ENCODE results near the gene GNAS-AS1. TPM values are rescaled to one million over a fixed set of nuclear protein-coding genes. Genes with fewer than 3 reads are reported as not detected.
A peak's percentile ranks its signal among the peaks of the same experiment; 100 is the strongest.

The GNAS-AS1 gene
- total RNA-seq, 4 donors from 2014 or later: 0.19 TPM; not detected in 3

DNA sequence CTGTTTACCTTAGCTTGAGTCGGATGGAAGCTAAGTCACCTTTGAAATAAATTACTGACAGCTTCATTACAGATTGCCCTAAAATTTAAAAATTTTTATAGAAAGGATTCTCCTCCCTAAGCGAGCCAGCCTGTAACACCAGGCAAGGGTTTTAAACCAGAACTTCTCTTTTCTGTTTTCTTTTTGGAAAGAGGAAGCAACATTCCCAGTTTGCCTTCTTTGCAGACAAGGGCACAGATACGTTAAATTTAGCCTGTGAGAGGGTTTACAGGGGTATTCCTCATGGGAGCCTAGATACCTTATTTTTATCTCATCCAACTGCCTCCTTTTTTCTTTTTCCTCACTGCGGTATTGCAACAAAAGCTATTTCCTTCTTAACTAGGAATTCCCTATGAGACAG, 46.8 kb upstream of the GNAS-AS1 start:
- 22 to 33% methylated on average over 4 of the region's 4 CpGs for WGBS, 2 donors (ENCODE audit: low coverage in 1 of 2)
- Histone ChIP-seq H3K9me3 (no peaks in the 10 kb centered on the region), H3K36me3 (peaks cover 0 to 4% of the 10 kb centered on the region in 2 donors), H3K4me3 (no peak overlapping the region), H3K27me3 (no peaks in the 10 kb centered on the region), H3K27ac (peak overlapping the region in 2 of 4 donors; percentile 31 to 39), H3K4me1 (peaks cover 9 to 98% (median 54%) of the 10 kb centered on the region in 3 donors)
- no peak for ATAC-seq
- TF ChIP-seq EP300 (IDR thresholded peaks at IDR 0.05): no peak

DNA sequence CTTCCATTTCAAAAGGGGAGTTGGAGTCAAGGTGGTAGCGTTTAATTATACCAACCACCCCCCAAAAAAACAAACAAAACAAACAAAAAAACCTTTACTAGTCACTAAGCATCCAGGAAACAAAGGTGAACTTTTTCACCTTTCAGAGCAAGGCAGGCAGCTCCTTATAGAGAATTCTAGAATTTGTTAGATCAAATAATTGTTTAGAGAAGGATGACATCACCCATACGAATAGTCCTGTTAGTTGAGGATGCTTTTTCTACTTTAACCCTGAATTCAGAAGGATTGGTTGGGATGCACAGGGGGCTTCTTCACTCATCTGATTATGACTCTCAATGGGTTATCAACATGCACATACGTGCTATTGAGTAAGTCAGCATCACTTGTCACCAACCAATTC, 46.1 kb upstream of the GNAS-AS1 start:
- no peaks in the 10 kb centered on the region for H3K36me3 ChIP-seq
- H3K27me3 ChIP-seq: no peaks in the 10 kb centered on the region
- ATAC-seq: no peak
- WGBS, 2 donors (ENCODE audit: low coverage in 1 of 2): 53 to 56% methylated on average over 2 to 3 of the region's 3 CpGs
- peak overlapping the region in 1 of 4 donors; percentile 14 for H3K27ac ChIP-seq
- H3K4me3 ChIP-seq: no peak overlapping the region
- no peak for TF ChIP-seq EP300 (IDR thresholded peaks at IDR 0.05)
- TF ChIP-seq POLR2A (IDR thresholded peaks at IDR 0.05): no peak
- no peak for TF ChIP-seq POLR2AphosphoS5 (IDR thresholded peaks at IDR 0.05)
- TF ChIP-seq, protein P1, sequence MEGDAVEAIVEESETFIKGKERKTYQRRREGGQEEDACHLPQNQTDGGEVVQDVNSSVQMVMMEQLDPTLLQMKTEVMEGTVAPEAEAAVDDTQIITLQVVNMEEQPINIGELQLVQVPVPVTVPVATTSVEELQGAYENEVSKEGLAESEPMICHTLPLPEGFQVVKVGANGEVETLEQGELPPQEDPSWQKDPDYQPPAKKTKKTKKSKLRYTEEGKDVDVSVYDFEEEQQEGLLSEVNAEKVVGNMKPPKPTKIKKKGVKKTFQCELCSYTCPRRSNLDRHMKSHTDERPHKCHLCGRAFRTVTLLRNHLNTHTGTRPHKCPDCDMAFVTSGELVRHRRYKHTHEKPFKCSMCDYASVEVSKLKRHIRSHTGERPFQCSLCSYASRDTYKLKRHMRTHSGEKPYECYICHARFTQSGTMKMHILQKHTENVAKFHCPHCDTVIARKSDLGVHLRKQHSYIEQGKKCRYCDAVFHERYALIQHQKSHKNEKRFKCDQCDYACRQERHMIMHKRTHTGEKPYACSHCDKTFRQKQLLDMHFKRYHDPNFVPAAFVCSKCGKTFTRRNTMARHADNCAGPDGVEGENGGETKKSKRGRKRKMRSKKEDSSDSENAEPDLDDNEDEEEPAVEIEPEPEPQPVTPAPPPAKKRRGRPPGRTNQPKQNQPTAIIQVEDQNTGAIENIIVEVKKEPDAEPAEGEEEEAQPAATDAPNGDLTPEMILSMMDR (IDR thresholded peaks at IDR 0.05): no peak
- H3K9me3 ChIP-seq: no peaks in the 10 kb centered on the region
- peaks cover 9 to 91% (median 54%) of the 10 kb centered on the region in 3 donors for H3K4me1 ChIP-seq

DNA sequence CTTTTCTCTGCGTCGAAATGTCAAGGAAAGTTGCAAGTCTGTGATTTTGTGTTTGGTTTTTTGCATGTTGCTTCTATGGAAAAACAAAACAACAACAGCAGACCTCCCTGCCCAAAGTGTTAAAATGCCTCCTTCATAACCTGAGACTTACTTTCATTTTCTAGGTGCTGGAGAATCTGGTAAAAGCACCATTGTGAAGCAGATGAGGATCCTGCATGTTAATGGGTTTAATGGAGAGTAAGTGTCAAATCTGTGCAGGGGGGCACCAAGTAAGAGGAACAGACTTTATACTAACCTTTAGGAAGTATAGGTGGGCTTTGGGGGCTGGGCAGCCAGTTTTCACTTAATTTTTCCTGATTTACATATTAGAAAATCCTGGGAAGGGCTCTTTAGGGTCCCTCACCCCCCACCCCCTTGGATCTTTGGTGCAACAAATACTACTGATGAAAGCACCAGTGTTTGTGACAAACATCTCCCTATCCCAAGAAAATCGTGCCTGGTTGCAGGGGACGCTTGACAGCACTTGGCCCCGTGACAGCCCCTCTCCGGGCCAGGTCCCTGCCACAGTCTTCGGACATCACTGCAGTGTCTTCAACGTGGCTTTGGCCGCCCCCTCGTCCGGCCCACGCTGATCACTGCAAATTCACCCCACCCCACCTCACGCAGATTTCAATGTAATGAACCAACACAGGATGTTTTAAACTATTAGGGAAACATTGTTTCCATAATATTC, 44.9 kb upstream of the GNAS-AS1 start:
- 29 to 30% methylated on average over 3 to 12 of the region's 13 CpGs for WGBS, 2 donors (ENCODE audit: low coverage in 1 of 2)
- H3K4me1 ChIP-seq: peaks cover 9 to 79% (median 54%) of the 10 kb centered on the region in 3 donors
- no peak for ATAC-seq

DNA sequence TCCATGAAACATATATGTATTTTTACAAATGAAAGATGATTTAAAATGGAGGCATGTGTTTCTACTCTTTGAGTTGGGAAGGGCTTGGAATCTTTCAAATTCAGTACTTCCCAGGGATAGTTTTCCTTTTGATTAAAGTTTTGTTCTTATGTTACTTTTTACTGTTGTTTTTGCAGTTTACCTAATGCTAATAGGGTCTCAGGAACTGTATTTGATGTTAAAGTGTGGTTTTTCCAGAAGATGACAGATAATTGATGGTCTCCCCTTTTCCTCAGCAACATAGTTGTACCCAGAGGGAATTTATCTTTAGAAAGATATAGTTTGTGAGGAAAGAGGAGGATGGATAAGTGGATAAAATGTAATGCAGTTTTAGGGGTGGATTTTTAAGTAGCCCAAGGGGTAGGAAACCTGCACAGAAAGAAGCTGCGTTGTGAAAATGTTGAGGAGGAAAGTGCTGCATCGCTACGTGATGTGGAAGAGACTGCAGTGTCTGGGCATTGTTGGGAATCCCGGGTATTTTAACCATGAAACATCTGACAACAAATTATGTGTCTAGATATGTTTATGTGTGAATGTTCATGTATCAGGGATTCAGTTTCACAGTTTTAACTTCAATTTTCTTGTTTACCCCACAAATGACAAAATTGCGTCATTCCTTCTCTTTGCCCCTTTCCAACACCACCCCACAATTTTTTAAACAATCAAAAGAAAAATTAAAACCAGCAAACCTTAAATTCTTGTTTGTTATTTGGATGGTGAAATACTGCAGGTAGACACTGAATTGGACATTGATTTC, 44.1 kb upstream of the GNAS-AS1 start:
- Histone ChIP-seq H3K4me1 (peaks cover 9 to 79% (median 54%) of the 10 kb centered on the region in 3 donors), H3K4me3 (peak overlapping the region in 1 of 2 donors; percentile 16)
- 23 to 26% methylated on average over 5 of the region's 5 CpGs for WGBS, 2 donors (ENCODE audit: low coverage in 1 of 2)

More for the DNA sequence above, 44.9 kb upstream of the GNAS-AS1 start:
- Histone ChIP-seq H3K27me3 (no peaks in the 10 kb centered on the region), H3K27ac (peak overlapping the region in 3 of 4 donors; percentile 16 to 51 (median 45)), H3K4me3 (peak overlapping the region in 1 of 2 donors; percentile 16), H3K36me3 (no peaks in the 10 kb centered on the region), H3K9me3 (no peaks in the 10 kb centered on the region)
- TF ChIP-seq, protein P1 (IDR thresholded peaks at IDR 0.05): no peak
- TF ChIP-seq EP300 (IDR thresholded peaks at IDR 0.05) (no peak), POLR2AphosphoS5 (IDR thresholded peaks at IDR 0.05) (no peak), POLR2A (IDR thresholded peaks at IDR 0.05) (no peak)

More for the DNA sequence above, 44.1 kb upstream of the GNAS-AS1 start:
- ATAC-seq: no peak
- Histone ChIP-seq H3K27me3 (no peaks in the 10 kb centered on the region), H3K9me3 (no peaks in the 10 kb centered on the region), H3K27ac (peak overlapping the region in 2 of 4 donors; percentile 51 to 98), H3K36me3 (no peaks in the 10 kb centered on the region)
- no peak for TF ChIP-seq POLR2A (IDR thresholded peaks at IDR 0.05)
- TF ChIP-seq, protein P1 (IDR thresholded peaks at IDR 0.05): no peak
- no peak for TF ChIP-seq EP300 (IDR thresholded peaks at IDR 0.05)
- TF ChIP-seq POLR2AphosphoS5 (IDR thresholded peaks at IDR 0.05): no peak
